ENCODE data around the gene HSD17B7. TPM values are rescaled to one million over a fixed set of nuclear protein-coding genes. Genes with fewer than 3 reads are reported as not detected.

HSD17B7 gene
- total RNA-seq, 1 donor from 2014 or later, result 31.9 TPM

GRCh38 chr1:162823771-162824525, 33.4 kb downstream of the HSD17B7 start:
- Mint-ChIP-seq H3K36me3 (ENCODE audit: low read depth) (peaks cover 3% of the 10 kb centered on the region), H3K4me1 (ENCODE audit: low read depth) (peaks cover 18% of the 10 kb centered on the region), H3K4me3 (no peak overlapping the region), H3K9me3 (peaks cover 3% of the 10 kb centered on the region), H3K27ac (no peak overlapping the region), H3K27me3 (ENCODE audit: insufficient read depth) (peaks cover 19% of the 10 kb centered on the region)
- intact Hi-C loops (cut with micrococcal nuclease), result no loop called here
- DNase-seq (ENCODE audit: low spot score), result no peak

- Mint-ChIP-seq H3K36me3 (ENCODE audit: low read depth) (peaks cover 1% of the 10 kb centered on the region), H3K27me3 (ENCODE audit: insufficient read depth) (peaks cover 21% of the 10 kb centered on the region), H3K9me3 (peaks cover 3% of the 10 kb centered on the region), H3K27ac (no peak overlapping the region), H3K4me3 (no peak overlapping the region), H3K4me1 (ENCODE audit: low read depth) (no peaks in the 10 kb centered on the region)
- DNase-seq (ENCODE audit: low spot score), result no peak
- intact Hi-C loops (cut with micrococcal nuclease), result no loop called here
These were observed 38.8 kb downstream of the HSD17B7 start for GRCh38 chr1:162829268-162829667.

GRCh38 chr1:162832470-162832869, 42.0 kb downstream of the HSD17B7 start:
- peaks cover 14% of the 10 kb centered on the region for H3K27me3 Mint-ChIP-seq (ENCODE audit: insufficient read depth)
- H3K9me3 Mint-ChIP-seq, result peaks cover 14% of the 10 kb centered on the region
- DNase-seq (ENCODE audit: low spot score), result no peak
- no peak overlapping the region for H3K4me3 Mint-ChIP-seq
- peaks cover 19% of the 10 kb centered on the region for H3K4me1 Mint-ChIP-seq (ENCODE audit: low read depth)
- no peak overlapping the region for H3K27ac Mint-ChIP-seq
- intact Hi-C loops (cut with micrococcal nuclease), result no loop called here
- no peaks in the 10 kb centered on the region for H3K36me3 Mint-ChIP-seq (ENCODE audit: low read depth)

DNA sequence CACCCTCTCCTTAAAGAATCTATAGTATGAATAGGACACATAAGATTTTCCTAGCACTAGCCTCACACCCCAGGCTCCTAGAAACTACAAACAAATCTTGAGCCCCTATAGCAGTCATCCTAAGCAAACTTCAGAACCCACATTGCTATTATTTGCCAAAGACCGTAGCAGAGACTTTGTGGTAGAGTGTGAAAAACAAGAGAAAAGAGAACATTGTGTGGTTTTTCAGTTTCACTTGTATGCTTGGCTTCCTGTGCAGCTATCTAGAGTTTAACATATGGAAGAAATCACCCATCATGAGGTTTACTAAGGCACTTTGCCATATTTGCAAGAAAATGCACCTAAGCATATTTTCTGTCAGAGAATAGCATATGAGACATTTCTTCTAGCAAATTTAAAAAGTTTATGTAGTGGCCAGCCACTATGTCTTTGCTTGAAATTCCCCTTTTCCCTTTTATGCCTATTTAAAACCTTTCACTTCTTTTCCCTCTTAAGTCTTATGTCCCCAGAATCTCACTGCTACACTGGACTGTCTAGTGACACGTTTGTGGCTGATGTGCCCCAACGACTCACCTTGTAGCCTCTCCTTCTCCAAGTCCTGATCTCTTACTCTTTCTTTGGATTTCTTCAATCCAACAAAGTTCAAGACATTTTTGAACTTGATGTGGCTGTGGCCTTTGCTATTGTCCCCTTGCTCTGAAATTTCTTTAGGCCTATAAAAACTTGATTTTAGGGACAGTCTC, 44.8 kb downstream of the HSD17B7 start:
- Mint-ChIP-seq H3K27me3 (ENCODE audit: insufficient read depth) (peaks cover 11% of the 10 kb centered on the region), H3K4me3 (peak overlapping the region; percentile 41), H3K9me3 (peaks cover 32% of the 10 kb centered on the region), H3K36me3 (ENCODE audit: low read depth) (no peaks in the 10 kb centered on the region), H3K27ac (peak overlapping the region; percentile 55), H3K4me1 (ENCODE audit: low read depth) (peaks cover 19% of the 10 kb centered on the region)
- DNase-seq (ENCODE audit: low spot score), result peak; percentile 6
- intact Hi-C loops (cut with micrococcal nuclease), result loop anchor here (1.0 to 5.0 kb wide), 2 partner anchors 13 to 117 kb away; no protein-coding TSS in a partner anchor

- no peak for DNase-seq (ENCODE audit: low spot score)
- H3K36me3 Mint-ChIP-seq (ENCODE audit: low read depth), result no peaks in the 10 kb centered on the region
- H3K27me3 Mint-ChIP-seq (ENCODE audit: insufficient read depth), result peaks cover 9% of the 10 kb centered on the region
- H3K4me3 Mint-ChIP-seq, result no peak overlapping the region
- H3K27ac Mint-ChIP-seq, result no peak overlapping the region
- intact Hi-C loops (cut with micrococcal nuclease), result loop anchor here (5.0 kb wide), 1 partner anchor 113 kb away; no protein-coding TSS in a partner anchor
- peaks cover 19% of the 10 kb centered on the region for H3K4me1 Mint-ChIP-seq (ENCODE audit: low read depth)
- H3K9me3 Mint-ChIP-seq, result peaks cover 36% of the 10 kb centered on the region
These were observed 48.4 kb downstream of the HSD17B7 start for GRCh38 chr1:162838863-162839262.

DNA sequence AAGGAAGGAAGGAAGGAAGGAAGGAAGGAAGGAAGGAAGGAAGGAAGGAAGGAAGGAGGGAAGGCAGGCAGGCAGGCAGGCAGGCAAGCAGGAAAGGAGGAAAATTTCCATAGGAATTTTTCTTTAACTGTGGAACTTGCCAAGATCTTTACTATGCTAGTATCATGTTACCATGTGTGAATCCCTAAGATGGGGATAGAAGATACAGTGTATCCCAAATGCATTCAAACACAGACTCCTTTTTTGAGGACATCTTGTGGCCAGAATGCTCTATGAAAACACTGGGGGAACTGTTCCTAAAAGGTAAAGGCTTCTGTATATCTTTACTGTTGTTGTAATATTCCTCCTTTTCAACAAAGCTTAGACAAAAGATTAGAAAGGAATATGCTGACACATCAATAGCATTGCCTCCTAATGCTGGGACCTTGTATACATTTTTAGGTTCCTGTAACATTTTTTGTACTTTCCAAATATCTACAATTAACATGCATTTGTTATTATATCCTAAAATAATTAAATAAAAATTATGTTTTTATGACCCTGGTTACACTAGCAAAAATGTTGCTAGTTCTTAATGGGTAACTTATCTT, 49.8 kb downstream of the HSD17B7 start:
- Mint-ChIP-seq H3K4me1 (ENCODE audit: low read depth) (peaks cover 11% of the 10 kb centered on the region), H3K4me3 (no peak overlapping the region), H3K27me3 (ENCODE audit: insufficient read depth) (peaks cover 8% of the 10 kb centered on the region), H3K9me3 (peaks cover 32% of the 10 kb centered on the region), H3K36me3 (ENCODE audit: low read depth) (no peaks in the 10 kb centered on the region), H3K27ac (no peak overlapping the region)
- intact Hi-C loops (cut with micrococcal nuclease), result loop anchor here (10.0 kb wide), 1 partner anchor 234 kb away; no protein-coding TSS in a partner anchor
- DNase-seq (ENCODE audit: low spot score), result no peak

- DNase-seq (ENCODE audit: low spot score), result no peak
- Mint-ChIP-seq H3K36me3 (ENCODE audit: low read depth) (no peaks in the 10 kb centered on the region), H3K27ac (no peak overlapping the region), H3K27me3 (ENCODE audit: insufficient read depth) (peaks cover 11% of the 10 kb centered on the region), H3K4me1 (ENCODE audit: low read depth) (no peaks in the 10 kb centered on the region), H3K9me3 (peaks cover 9% of the 10 kb centered on the region), H3K4me3 (no peak overlapping the region)
- intact Hi-C loops (cut with micrococcal nuclease), result loop anchor here (10.0 kb wide), 1 partner anchor 231 kb away; no protein-coding TSS in a partner anchor
These were observed 53.7 kb downstream of the HSD17B7 start for GRCh38 chr1:162844153-162844552.

- intact Hi-C loops (cut with micrococcal nuclease), result loop anchor here (5.0 to 10.0 kb wide), 3 partner anchors 228 to 1941 kb away; no protein-coding TSS in a partner anchor
- Mint-ChIP-seq H3K9me3 (no peaks in the 10 kb centered on the region), H3K4me1 (ENCODE audit: low read depth) (no peaks in the 10 kb centered on the region), H3K27me3 (ENCODE audit: insufficient read depth) (peaks cover 10% of the 10 kb centered on the region), H3K36me3 (ENCODE audit: low read depth) (no peaks in the 10 kb centered on the region), H3K27ac (no peak overlapping the region), H3K4me3 (no peak overlapping the region)
- DNase-seq (ENCODE audit: low spot score), result no peak
These were observed 56.0 kb downstream of the HSD17B7 start for GRCh38 chr1:162846256-162847212.

DNA sequence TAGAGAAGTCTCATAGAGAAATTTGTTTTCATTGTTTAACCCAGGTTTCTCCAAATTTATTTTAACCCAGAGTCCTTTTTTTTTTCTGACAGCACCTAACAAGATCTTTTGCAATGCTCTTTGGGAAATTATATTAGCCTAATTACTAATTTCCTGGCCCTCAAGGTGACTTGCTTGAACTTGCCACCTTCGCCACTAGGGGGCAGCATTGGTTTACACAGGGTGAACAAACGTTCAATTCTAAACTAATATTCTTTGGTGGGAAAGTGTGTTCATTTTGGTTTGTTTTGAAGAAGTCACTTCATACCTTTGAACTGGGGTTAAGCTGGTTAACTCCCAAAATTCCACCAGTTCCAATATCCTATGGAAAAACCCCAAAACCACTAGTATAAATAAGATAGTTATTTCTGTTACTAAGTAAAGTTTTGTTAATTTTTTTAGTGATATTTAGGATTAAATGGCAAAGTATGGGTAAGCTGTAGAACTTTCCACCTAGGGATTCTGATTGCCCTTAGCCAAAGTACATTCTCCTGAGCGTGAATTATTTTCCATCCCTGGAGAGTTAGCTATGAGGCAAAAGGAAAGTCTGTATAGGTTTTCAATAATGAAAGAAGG, 57.4 kb downstream of the HSD17B7 start:
- no peaks in the 10 kb centered on the region for H3K4me1 Mint-ChIP-seq (ENCODE audit: low read depth)
- H3K4me3 Mint-ChIP-seq, result no peak overlapping the region
- intact Hi-C loops (cut with micrococcal nuclease), result loop anchor here (1.0 to 10.0 kb wide), 5 partner anchors 13 to 1939 kb away; no protein-coding TSS in a partner anchor
- DNase-seq (ENCODE audit: low spot score), result peak; percentile 39
- H3K9me3 Mint-ChIP-seq, result no peaks in the 10 kb centered on the region
- H3K36me3 Mint-ChIP-seq (ENCODE audit: low read depth), result no peaks in the 10 kb centered on the region
- H3K27ac Mint-ChIP-seq, result no peak overlapping the region
- peaks cover 10% of the 10 kb centered on the region for H3K27me3 Mint-ChIP-seq (ENCODE audit: insufficient read depth)

DNA sequence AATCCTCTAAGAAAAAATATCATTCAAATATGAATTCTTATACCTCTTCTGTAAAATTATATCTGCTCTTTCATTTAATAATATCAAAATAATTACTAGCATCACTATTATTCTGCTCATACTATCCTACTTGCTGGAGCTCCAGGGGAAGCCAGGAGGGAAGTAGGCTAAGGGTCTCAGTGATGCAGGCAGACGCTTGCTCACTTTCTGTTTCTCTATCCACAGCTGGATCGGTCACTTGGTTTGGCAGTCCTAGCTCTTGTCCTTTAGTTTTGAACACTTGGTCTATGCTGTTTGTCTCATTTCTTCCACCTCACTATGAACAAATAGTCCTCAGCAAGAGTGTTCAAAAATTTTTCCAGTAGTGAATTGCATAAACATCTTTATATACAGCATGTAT, 59.2 kb downstream of the HSD17B7 start:
- Mint-ChIP-seq H3K27ac (no peak overlapping the region), H3K36me3 (ENCODE audit: low read depth) (no peaks in the 10 kb centered on the region), H3K4me1 (ENCODE audit: low read depth) (no peaks in the 10 kb centered on the region), H3K4me3 (no peak overlapping the region), H3K27me3 (ENCODE audit: insufficient read depth) (peaks cover 10% of the 10 kb centered on the region), H3K9me3 (no peaks in the 10 kb centered on the region)
- intact Hi-C loops (cut with micrococcal nuclease), result loop anchor here (5.0 to 10.0 kb wide), 3 partner anchors 225 to 1938 kb away; no protein-coding TSS in a partner anchor
- no peak for DNase-seq (ENCODE audit: low spot score)

DNA sequence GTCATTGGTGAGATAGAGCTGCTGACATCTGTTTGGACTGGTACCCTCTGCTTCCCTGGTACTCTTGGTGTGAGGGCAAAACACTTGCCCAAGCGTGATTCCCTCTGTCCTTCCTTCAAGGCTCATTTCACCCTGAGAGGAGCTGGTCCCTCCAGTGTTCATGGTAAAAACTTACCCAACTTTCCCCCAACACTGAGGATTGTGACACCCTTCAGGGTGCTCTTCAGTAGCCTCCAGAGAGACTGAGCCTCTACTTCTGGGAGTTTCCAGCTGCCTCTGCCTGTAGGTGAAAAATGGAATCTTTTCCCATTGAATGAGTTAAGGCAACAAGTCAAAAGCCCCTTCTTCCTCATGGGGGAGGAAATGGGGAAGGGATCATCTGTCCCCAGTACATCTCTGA, 60.8 kb downstream of the HSD17B7 start:
- Mint-ChIP-seq H3K4me3 (no peak overlapping the region), H3K36me3 (ENCODE audit: low read depth) (no peaks in the 10 kb centered on the region), H3K27me3 (ENCODE audit: insufficient read depth) (peaks cover 10% of the 10 kb centered on the region), H3K27ac (no peak overlapping the region), H3K9me3 (no peaks in the 10 kb centered on the region), H3K4me1 (ENCODE audit: low read depth) (no peaks in the 10 kb centered on the region)
- intact Hi-C loops (cut with micrococcal nuclease), result no loop called here
- no peak for DNase-seq (ENCODE audit: low spot score)

All from activated T-helper 1 cell treated with anti-CD3 and anti-CD28 coated beads, Interleukin-12 subunit alpha, Interleukin-12 subunit beta, Interleukin-2, Interleukin-4 antibody, amounts not matched to agents 30 ng/mL and 10 ng/mL and 1 ng/mL, durations not matched to agents 14 hours and 24 hours and 36 hours (primary cell).